PFSK-1 (cell line): Measurements from ENCODE around the gene HOXB13.

Experiments used
- FOXP2 ChIP-seq: optimal IDR thresholded peaks from 2 replicates; pipeline ENCODE3; 2011; ENCODE audit warnings: borderline replicate concordance, control low read depth, inconsistent platforms; ENCODE audit not compliant: insufficient read depth; ENCODE audit errors: extremely low read length, extremely low read depth
- POLR2AphosphoS5 ChIP-seq: IDR thresholded peaks from 2 replicates; pipeline ENCODE4 v1.6.1; 2012; ENCODE audit warnings: low read depth, mild to moderate bottlenecking, control low read depth, low read length, moderate library complexity
- REST ChIP-seq, 2 experiments: IDR thresholded peaks; 2 replicates each; pipeline versions ENCODE4 v1.6.1 to v1.8.0; 2011 to 2012; ENCODE audit warnings: low read depth in 2 of 2, low read length in 2 of 2, control low read depth in 1 of 2, inconsistent platforms in 1 of 2, mild to moderate bottlenecking in 1 of 2, moderate library complexity in 1 of 2; ENCODE audit not compliant: insufficient read depth in 1 of 2
- SIN3A ChIP-seq: IDR thresholded peaks from 2 replicates; pipeline ENCODE4 v1.6.1; 2012; ENCODE audit warnings: mild to moderate bottlenecking, low read length, moderate library complexity, borderline replicate concordance; ENCODE audit not compliant: insufficient read depth
- TAF1 ChIP-seq: IDR thresholded peaks from 2 replicates; pipeline ENCODE4 v1.6.1; 2012; ENCODE audit warnings: low read length, control low read depth, borderline replicate concordance; ENCODE audit not compliant: insufficient read depth

DNA sequence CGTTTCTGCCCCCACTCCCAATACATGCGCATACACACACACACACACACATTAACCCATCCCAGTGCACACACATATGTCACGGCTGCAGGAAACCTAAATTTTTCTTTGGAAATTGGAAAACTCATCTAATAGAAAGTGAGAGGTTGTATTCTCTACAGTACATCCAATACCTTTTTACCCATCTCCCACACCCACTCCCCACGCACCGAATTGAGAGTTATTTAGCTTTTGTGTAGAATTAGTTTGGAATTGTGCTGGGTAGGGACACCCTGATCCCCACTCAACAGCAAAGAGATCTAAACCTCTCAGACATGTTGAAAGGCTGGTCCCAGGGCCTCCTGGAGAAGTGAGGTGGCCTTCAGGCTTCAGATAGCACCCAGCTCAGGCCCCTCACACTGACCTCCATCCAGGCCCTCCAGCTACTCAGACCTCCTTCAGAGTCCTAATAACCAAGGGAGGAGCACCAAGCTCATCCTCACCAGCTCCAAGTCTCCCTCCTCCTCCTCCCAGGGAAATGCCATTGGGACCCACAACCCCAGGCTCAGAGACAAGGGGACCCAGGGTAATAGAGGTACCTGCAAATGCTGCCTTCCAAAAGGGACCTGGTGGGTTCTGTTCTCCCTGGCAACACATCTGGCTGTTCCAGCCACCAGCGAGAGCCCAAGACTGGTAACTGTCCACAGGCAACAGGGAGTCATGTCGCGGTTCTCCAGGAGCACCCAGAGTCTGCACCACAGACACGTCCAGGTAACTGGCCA, 955 bp downstream of the HOXB13 start:
- TF ChIP-seq POLR2AphosphoS5 (no peak), TAF1 (no peak), SIN3A (no peak), REST (IDR thresholded peaks at IDR 0.05; ENCODE audit: insufficient read depth in 1 of 2, low read depth in 2 of 2, low read length in 2 of 2) (no peak), FOXP2 (no peak)
